GM21528 (cell line): Measurements from ENCODE around the gene DCAF4.

ENCODE experiments used
- ATAC-seq: cut with Tn5 transposase; IDR thresholded peaks from one replicate; pipeline ENCODE4 v1.9.1; 2021; ENCODE audit warnings: mild to moderate bottlenecking, moderate library complexity; ENCODE audit not compliant: unreplicated experiment, low FRiP score

The DCAF4 gene

DNA sequence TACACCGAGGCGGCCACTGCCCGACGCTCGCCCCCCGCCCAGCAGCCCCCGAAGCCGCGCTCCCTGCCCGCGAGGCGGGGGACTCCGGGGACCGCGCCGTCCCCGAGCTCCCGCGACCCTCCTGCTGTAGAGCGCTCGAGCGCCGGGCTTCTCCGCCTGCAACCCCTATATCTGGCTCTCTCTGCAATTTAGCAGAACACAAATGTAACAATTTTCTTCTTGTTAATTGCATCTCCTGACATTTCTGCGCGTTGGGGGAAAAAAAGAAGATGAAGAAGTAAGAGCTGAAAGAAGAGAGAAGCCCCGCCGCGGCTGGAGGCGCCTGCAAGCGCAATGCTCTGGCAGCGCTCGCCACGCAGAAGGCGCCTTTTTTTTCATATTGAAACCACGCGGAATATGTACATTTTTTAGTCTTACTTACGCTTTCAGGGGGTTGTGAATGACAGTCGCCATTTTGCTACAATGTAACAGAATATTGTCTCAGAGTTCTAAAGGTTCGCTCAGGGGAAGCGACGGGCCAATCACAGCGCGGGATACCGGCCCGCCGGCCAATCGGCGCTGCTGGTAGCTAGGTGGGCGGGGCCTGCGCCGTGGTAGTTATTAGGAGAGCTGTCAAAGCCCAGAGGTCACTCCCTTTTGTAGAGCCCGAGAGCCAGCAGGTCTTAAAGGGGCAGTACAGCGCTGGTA is 32.5 kb upstream of the DCAF4 start, which contains the start of gene DPF3:
Gene DPF3, minus strand, starts transcription at position 466 of the 687 bp plus-strand sequence. Its CDS starts 13 bp downstream, at position 453.
- peak; percentile 94 for ATAC-seq

DNA sequence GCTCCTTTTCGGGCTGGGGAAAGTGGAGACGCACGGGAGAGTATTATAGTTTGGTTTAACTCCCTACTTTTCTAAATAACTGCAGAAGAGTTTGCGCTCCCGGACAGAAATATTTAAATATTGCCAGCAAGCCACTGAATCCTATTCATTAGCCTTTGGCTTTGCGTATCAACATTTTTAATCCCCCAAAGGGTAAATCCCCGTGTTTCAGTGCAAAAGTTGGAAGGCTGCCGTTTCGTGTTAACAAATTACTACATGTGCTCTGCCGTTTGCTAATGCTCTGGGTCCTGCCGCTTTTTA is 32.0 kb upstream of the DCAF4 start:
- ATAC-seq = no peak

DNA sequence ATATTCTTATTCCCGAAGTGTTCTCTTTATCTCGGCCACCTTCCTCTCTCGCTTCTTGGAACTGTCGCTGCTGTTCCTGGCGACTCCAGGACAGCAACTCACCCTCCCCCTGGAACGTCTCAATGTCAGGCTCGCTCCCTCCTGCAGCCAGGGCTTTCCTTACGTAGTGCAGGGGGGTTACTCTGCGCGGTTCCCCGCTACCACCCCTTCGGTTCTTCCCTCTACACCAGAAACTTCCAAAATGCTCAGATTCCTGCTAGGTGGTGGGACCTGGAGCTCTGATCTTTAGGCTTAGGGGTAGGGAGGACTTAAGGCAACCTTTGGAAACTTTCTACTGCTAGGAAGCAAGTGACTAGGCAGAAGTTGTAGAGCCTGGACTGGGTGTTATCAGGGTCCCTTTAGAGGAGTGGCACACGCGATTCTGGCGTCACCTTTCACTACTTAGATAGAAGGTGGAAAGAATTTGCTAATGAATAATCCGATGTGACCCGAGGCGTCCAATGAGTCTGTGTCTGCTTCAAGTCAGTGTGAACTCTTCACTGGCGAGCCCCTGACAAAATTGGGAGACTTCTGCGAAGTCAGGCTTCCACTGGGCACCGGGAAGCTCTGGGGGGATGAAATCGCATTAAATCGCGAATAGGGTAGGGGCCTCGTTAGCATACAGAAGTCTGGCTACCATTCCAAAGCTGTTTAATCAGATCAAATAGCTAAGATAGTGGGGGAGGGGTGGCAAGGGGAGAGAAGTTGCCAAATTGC is 31.5 kb upstream of the DCAF4 start:
- ATAC-seq = no peak

DNA sequence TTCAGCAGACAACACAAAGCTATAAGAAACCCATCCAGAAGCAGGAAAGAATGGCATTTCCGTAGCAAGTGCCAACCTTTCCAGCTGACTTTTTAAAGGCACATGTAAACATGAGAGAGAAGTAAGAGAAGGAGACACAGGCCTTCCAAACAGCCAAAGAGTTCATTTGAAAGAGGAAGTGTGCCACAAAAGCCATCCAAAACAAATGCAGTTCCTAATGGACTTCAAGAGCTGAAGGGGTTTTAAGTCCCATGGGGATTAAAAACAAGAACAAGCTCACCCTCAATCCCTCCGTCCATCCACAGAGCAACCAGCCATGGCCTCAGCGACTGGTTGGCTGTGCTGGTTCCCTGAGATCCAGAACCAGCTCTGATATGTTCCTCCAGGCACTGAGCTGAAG is 27.8 kb upstream of the DCAF4 start:
- ATAC-seq = no peak

DNA sequence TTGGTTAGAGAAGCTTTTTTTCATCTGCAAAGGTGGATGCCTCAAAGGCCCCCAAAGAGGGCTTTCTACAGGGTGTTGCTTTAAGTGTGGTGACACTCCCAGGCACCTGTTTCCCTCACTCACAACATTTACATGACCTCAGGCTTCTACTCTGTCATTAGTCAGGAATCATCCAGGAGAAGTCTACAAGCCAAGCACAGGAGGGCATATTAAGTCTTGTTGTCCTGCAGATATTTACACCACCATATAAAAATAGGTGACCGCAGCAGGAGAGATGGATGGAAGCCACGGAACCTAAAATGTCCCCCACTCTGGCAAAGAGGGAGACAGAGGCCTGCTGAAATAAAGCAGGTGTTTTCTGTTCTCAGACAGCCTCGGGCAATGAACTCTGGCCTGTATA is 24.9 kb upstream of the DCAF4 start:
- ATAC-seq = no peak

DNA sequence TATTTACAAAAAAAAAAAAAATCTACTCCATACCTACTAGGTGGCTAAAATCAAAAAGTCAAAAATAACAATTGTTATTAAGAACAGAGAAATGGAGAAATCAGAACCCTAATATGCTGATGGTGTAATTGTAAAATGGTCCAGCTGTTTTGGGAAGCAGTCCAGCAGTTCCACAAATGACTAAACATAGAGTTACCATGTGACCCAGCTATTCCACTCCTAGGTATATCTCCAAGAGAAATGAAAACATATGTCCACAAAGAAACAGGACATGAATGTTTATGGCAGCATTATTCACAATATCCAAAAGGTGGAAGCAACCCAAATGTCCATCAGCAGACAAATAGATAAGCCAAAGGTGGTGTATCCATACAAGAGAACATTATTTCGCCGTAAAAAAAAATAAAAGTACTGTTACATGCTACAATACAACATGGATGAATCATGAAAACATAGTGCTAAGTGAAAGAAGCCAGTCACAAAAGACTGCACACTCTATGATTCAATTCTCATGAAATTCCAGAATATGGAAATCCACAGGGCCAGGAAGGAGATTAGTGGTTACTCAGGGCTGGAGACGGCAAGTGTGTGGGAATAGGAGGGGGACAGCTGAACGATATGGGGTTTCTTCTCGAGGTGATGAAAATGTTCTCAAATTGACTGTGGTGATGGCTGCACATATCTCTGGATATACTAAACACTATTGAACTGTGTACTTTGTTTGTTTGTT is 23.3 kb upstream of the DCAF4 start:
- no peak for ATAC-seq

DNA sequence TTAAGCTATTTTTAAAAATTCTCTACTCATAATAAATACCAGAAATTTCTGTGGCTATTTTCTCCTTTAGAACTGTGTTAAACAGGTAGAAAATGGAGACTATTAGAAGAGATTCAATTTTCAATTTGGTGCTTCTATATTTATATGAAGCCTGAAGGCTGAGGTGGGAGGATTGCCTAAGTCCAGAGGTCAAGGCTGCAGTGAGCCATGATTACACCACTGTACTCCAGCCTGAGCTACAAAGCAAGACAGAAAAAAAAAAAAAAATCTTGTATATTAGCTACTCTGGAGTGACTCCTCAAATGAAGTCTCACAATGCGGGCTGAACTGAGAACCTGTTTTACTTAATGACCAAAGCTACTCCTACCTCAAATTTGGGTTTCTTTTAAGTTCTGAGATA is 22.5 kb upstream of the DCAF4 start:
- no peak for ATAC-seq

DNA sequence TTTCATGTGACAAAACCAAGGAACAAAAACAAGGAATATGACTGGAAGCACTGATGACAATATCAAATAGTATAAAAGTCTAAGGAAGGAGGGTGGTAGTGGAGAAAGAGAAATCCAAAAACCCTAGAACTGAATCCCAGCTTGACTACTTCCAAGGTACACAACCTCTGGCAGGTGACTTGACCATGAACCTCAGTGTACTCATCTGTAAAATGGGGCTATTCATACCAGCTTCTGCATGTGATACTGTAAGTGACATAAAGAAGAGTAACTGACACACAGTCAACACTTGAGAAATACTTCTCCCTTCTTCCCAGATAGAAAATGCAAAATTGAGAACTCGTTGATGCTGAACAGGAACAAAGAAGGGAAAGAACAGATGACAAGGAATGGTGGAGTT is 22.0 kb upstream of the DCAF4 start:
- ATAC-seq = no peak

DNA sequence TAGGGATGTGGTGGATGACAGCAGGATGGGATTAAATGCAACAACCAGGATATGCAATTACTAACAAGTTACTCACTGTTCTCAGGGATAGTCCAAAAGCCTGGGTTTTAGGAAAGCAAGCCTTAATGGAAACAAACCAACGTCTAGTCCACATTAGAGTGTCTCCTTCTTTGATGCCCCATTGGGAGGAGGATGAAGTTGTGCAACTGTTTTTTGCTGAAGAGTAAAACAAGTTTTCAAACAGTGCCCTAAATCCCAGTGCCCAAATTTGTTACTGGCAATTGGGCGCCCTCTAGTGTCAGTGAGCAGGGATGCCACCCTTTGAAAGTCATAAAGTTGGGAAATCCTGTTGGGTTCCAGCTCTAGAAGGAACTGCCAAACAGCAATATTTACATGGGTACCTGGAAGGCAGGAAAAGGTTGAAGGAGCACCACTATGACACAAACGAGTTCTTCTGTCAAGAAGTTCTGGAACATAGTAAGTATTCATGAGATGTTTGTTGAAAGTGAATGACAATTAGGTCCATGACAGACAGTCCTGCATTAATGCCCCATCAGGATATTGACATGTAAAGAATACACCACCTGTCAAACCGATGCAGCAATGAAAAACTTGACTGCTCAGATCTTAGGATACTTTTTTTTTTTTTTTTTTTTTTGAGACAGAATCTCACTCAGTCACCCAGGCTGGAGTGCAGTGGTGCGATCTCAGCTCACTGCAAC is 21.3 kb upstream of the DCAF4 start:
- no peak for ATAC-seq

DNA sequence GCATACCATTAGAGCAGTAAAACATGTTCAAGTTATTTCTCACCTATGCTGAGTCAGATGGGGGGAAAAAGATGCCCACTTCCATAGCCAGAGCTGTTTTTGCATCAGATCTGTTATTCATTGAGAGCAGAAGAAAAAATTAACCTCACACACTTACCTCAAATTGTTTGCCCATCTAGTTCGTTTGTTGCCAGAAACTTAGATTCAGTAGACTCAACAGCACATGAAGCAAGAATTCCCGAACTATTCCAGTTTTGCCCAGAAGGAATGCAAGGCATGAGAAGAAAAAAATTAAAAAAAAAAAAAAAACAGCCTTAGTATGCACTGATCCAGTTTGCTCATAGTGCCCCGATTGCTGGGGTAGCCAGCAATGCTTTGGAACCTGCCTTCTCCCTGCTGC is 19.9 kb upstream of the DCAF4 start:
- ATAC-seq = no peak

DNA sequence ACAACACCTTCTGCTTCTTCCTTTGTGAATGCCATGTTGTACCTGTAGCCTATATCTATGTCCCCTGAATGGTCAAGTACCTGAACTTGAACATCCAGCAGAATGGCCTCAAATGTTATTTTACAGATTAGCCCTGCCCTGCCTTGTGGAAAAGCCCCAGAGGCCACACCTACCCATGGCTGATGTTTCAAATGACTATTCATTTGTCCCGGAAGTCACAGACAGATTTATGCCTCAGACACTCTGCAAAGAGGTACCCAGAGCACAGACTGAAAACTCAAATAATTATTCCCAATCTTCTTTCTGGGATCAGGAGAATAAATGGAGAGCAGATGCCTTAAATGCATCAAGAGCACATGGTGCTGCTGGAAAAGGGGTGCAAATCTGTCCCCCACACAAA is 19.4 kb upstream of the DCAF4 start:
- ATAC-seq = no peak

DNA sequence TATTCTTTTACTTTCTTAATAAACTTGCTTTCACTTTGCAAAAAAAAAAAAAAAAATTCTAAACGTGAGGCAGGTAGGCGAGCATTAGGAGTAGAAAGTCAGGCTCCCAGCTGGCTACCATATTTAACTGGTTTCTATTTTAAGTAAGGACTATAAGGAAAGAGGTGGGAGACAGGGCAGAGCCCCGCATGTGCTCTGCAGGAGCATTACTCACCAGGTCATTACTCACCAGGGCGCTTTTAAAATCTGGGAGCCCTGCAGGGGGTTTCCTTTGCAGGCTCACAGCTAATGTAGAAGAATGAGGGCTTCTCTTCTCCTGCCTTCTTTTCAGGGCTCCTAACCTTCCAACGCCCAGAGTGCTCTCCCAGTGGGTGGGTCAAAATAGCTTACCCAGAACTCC is 18.4 kb upstream of the DCAF4 start:
- ATAC-seq = no peak

DNA sequence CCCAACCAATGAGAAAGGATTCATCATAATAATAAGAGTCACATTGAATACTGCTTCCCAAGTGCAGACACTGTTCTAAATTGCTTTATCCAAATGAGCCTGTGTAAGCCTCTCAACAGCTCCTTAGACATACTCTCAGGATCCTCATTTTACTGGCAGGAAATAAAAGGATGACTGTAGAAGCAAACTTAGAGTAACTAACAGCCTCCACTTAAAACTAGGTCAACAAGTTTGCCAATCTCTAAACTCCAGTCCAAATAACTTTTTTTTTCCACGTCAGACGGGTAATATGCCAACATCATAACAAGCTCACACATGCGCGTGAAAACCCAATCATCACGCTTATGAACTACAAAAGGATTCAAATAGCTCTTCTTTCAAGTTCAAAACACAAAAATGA is 17.1 kb upstream of the DCAF4 start:
- ATAC-seq = no peak

DNA sequence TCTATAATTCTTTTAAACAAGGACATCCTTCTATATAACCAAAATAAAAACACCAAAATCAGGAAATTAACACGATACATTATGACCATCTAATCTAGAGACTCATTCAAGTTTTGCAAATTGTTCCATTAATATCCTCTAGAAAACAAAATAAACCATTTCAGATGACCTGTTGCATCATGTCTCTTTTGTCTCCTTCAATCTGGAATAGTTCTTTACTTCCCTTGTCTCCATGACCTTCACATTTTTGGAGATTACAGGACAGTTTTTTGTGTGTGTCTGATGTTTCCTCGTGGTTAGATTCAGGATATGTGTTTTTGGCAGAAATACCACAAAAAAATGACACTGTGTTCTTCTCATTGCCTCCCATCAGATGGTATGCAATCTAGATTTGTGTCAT is 12.5 kb upstream of the DCAF4 start:
- ATAC-seq = no peak

DNA sequence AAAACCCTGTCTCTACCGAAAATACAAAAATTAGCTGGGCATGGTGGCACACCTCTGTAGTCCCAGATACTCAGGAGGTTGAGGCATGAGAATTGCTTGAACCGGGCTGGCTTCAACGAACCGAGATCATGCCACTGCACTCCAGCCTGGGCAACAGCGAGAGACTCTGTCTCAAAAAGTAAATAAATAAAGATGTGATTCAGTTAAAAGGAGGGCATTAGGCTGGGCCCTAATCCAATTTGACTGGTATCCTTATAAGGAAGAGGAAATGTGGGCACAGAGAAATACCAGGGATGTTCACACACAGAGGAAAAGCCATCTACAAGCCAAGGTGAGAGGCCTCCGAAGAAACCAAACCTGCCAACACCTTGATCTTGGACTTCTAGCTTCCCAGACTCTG is 10.1 kb upstream of the DCAF4 start:
- no peak for ATAC-seq

DNA sequence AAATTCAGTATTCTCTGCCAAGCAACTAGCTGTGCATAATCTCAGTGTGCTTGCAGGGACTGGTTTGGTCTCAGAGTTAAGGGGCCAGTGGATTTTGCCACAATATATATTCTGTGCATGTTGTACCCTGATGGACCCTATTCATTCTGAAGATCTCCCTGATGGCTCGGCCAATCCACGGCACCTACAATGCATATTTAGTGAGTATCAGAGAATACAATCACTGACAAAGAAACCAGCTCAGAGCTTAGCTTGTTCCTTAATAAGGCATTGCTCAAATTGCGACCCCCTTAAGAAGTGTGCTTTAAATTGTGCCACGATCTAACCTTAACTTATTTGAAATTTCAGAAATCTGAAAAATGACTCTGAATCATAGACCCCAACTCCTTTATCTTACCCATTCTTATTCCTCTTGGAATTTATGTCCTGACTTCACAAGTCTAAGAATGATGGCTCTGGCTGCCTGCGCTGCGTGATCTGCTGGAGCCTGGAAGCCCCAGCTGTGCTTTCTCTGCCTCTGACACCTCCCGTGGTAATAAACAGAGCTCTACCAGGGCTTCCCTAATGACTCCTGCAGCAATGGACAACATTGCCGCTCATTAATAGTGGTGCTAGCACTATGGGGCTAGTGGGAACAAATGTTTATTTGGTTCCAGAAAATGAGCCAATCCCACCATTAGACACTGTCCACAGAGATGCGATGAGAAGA is 9.0 kb upstream of the DCAF4 start:
- no peak for ATAC-seq

DNA sequence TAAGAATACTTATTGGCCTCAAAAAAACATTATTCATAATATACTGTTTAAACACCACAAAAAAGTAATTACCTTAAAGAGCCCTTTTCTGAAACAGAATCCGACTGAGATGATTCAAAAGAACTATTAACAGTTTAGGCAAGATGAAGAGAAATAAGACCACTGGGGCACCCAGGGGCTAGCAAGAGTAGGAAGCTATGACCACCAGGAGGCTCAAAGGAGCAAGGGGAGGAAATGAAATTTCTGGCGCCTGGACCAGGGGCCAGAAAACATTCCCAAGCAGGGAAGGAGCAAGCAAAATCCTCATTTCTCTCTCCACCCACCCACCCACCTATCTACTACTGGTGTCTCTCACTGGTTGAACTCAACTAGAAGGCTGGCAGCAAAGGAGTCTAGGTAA is 6.3 kb upstream of the DCAF4 start:
- ATAC-seq = no peak

DNA sequence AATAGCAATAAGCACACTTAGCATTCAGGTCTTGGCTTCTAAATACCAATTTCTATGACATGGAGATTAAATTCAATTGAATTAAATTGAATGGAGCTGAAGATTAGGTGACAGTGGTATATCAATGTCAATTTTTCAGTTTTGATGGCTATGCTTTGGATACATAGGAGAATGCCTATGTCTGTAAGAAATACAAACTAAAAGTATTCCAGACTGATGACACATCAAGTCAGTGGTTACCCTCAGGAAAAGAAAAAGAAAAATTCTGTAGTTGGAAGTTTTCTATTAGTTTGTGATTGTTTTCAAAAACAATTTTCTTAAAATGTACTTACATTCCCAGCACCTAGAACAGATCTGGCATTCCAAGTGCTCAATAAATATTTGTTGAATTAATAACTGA is 4.9 kb upstream of the DCAF4 start:
- no peak for ATAC-seq

DNA sequence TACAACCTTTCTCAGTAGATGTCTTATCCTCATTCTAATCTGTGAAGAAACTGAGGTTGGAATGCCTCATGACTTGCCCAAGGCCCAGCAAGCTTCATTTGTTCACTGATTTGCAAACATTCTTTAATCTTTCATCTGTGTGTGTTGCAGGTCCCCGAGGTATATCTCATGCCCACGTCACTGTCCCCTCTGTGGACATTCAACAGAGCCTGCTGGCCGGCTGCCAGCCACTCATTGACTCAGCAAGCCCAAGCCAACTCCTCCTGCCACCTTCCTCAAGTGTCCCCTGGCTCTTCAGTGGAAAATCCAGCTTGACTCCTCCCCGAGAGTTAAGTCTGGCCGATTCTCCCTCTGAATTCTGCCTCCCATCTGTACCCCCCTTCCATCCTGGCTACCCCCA is 1.9 kb upstream of the DCAF4 start:
- no peak for ATAC-seq

DNA sequence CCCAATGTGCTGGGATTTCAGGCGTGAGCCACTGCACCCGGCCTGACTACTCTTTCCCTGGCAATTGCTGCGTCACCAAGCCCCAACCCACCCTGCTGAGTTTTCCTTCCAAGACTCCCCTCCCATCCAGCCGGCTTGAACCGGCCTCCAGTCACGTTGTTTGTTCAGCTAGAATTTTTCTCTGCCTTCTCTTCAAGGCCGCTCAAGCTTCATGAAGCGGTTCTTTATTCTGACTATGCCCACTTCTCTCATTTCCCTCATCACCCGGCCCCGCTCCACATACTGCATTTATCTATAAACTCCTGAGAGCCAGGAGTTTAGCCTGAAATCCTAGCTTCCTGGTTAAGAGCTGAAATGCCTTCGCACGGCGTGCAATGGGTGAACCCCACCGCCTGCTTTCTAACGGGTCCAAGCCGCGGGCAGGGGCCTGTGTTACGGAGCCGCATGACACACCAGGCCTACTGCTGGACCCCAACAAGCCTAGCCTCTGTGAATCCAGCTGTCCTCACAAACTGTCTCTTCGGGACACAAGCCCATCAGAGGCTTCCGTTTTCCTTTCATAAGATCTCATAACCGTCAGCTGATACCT is 999 bp upstream of the DCAF4 start:
- ATAC-seq = no peak
